ENCODE data around the gene NTSR1. TPM values are rescaled to one million over a fixed set of nuclear protein-coding genes. Genes with fewer than 3 reads are reported as not detected.

NTSR1 gene
- polyA plus RNA-seq (2012; ENCODE audit: insufficient read depth, insufficient read length, low read depth): 0.22 TPM

GRCh38 chr20:62708591-62709536 lies at the start of gene NTSR1:
NTSR1 (plus strand) TSS chr20:62708836; CDS start chr20:62709208, 372 bp downstream.
- H3K27me3 ChIP-seq: peaks cover 42% of the 10 kb centered on the region
- TF ChIP-seq CTCF (IDR thresholded peaks at IDR 0.05; ENCODE audit: low read depth, low read length): no peak
- no peak within 1 kb of the TSS for H3K4me3 ChIP-seq (ENCODE audit: low read depth, low read length)
- no peak for DNase-seq
- H3K4me1 ChIP-seq: peaks cover 5% of the 10 kb centered on the region
- no peaks in the 10 kb centered on the region for H3K9me3 ChIP-seq
- no peaks in the 10 kb centered on the region for H3K36me3 ChIP-seq

- Histone ChIP-seq H3K36me3 (peaks cover 33% of the 10 kb centered on the region), H3K27me3 (no peaks in the 10 kb centered on the region), H3K4me1 (peaks cover 7% of the 10 kb centered on the region), H3K9me3 (no peaks in the 10 kb centered on the region), H3K4me3 (ENCODE audit: low read depth, low read length) (no peak overlapping the region)
- DNase-seq: no peak
- TF ChIP-seq CTCF (IDR thresholded peaks at IDR 0.05; ENCODE audit: low read depth, low read length): no peak
Measured at GRCh38 chr20:62659488-62660239, 49.0 kb upstream of the NTSR1 start.

DNA sequence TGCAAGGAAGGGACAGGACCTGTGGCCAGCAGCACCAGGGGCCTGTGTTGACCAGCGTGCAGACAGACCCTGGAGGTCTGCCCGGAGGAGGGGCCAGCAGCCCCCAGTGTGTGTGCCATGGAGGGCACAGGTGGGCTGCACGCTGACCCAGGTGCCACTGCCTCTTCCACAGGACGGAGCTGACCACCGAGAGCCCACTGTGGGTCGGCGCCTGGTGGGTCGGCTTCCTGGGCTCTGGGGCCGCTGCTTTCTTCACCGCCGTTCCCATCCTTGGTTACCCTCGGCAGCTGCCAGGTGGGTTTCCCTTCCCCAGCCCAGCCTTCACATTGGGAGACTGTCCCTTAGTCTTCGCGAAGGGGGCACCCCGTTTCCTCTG lies 48.4 kb upstream of the NTSR1 start:
- Histone ChIP-seq H3K9me3 (no peaks in the 10 kb centered on the region), H3K36me3 (peaks cover 37% of the 10 kb centered on the region), H3K4me1 (peaks cover 7% of the 10 kb centered on the region), H3K4me3 (ENCODE audit: low read depth, low read length) (no peak overlapping the region), H3K27me3 (no peaks in the 10 kb centered on the region)
- DNase-seq: no peak
- no peak for TF ChIP-seq CTCF (IDR thresholded peaks at IDR 0.05; ENCODE audit: low read depth, low read length)

- no peak overlapping the region for H3K4me3 ChIP-seq (ENCODE audit: low read depth, low read length)
- H3K9me3 ChIP-seq: no peaks in the 10 kb centered on the region
- peaks cover 38% of the 10 kb centered on the region for H3K36me3 ChIP-seq
- H3K4me1 ChIP-seq: peaks cover 7% of the 10 kb centered on the region
- no peaks in the 10 kb centered on the region for H3K27me3 ChIP-seq
- no peak for DNase-seq
- no peak for TF ChIP-seq CTCF (IDR thresholded peaks at IDR 0.05; ENCODE audit: low read depth, low read length)
Measured at GRCh38 chr20:62660768-62661167, 47.9 kb upstream of the NTSR1 start.

- peaks cover 7% of the 10 kb centered on the region for H3K4me1 ChIP-seq
- TF ChIP-seq CTCF (IDR thresholded peaks at IDR 0.05; ENCODE audit: low read depth, low read length): no peak
- DNase-seq: no peak
- H3K36me3 ChIP-seq: peaks cover 30% of the 10 kb centered on the region
- H3K27me3 ChIP-seq: no peaks in the 10 kb centered on the region
- no peak overlapping the region for H3K4me3 ChIP-seq (ENCODE audit: low read depth, low read length)
- H3K9me3 ChIP-seq: no peaks in the 10 kb centered on the region
Measured at GRCh38 chr20:62661647-62662046, 47.0 kb upstream of the NTSR1 start.

All from BE2C (cell line).